ENCODE results near the gene ZNF609. TPM values are rescaled to one million over a fixed set of nuclear protein-coding genes. Genes with fewer than 3 reads are reported as not detected.

Gene ZNF609
- total and polyA plus RNA-seq, 3 donors from 2014 or later, result 48.7 to 75.8 (median 60.5) TPM

DNA sequence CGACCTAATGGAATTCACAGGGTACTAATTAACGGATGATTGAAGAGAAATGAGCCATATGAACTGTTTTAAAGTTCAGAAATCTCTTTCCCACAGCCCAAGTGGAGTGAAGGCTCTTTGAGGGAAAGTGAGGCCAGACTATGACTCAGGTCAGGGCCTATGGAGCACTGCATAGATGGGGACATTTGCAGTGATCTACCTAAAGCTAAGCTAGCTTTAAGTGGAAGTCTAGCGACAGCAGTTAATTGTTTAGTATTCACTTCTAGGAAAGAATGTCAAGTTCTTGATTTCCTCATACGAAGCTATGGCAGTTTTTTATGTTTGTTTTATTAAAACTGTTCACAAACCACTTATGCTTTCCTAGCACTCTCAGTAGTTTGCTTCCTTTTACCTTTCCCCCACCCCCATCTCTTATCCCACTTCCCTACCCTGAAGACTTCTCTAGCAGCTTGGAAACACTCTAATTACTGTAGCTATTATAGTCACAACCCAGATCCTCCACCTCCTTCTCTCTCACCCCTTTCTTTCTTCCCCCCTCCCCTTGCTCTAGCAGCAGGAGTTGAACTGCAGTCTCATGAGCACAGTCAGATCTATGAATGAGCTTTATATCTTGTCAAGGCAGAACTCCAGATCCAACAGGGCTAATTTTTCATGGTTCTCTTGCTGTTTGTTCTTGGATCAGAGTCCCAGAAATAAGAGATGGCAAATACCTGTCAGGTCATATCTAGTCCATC, 6.2 kb downstream of the ZNF609 start:
- Histone ChIP-seq H3K27me3 (no peaks in the 10 kb centered on the region), H3K36me3 (ENCODE audit: low read depth, missing control alignments) (no peaks in the 10 kb centered on the region), H3K9me3 (no peaks in the 10 kb centered on the region), H3K4me3 (no peak overlapping the region), H3K27ac (no peak overlapping the region), H3K4me1 (peaks cover 21% of the 10 kb centered on the region)
- DNase-seq, result no peak
- TF ChIP-seq, protein P1, sequence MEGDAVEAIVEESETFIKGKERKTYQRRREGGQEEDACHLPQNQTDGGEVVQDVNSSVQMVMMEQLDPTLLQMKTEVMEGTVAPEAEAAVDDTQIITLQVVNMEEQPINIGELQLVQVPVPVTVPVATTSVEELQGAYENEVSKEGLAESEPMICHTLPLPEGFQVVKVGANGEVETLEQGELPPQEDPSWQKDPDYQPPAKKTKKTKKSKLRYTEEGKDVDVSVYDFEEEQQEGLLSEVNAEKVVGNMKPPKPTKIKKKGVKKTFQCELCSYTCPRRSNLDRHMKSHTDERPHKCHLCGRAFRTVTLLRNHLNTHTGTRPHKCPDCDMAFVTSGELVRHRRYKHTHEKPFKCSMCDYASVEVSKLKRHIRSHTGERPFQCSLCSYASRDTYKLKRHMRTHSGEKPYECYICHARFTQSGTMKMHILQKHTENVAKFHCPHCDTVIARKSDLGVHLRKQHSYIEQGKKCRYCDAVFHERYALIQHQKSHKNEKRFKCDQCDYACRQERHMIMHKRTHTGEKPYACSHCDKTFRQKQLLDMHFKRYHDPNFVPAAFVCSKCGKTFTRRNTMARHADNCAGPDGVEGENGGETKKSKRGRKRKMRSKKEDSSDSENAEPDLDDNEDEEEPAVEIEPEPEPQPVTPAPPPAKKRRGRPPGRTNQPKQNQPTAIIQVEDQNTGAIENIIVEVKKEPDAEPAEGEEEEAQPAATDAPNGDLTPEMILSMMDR (IDR thresholded peaks at IDR 0.05), result no peak
- no peak for TF ChIP-seq POLR2A (IDR thresholded peaks at IDR 0.05)
- intact Hi-C loops (cut with DNase I; ENCODE audit: low total_unique reads), result no loop called here
- WGBS, 2 donors, result 72 to 77% methylated on average over 4 of the region's 4 CpGs

DNA sequence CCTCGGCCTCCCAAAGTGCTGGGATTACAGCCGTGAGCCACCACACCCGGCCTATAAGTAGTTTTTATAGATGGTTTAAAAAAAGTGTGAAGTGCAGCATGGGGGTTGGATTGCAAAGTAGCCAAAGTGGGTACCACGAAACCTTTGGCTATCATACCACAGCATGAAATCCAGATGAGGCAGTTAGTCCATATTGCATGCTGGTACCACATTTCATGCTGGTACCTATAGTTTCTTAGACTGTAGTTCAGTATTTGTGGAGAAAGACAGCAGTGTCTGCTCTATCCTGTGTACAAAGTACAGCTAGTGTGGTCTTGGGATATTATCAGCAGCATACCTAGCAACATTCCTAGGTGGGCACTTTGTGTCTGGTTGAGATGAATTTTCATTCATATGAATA, 11.8 kb downstream of the ZNF609 start:
- no peaks in the 10 kb centered on the region for H3K36me3 ChIP-seq (ENCODE audit: low read depth, missing control alignments)
- H3K4me3 ChIP-seq, result no peak overlapping the region
- no peaks in the 10 kb centered on the region for H3K4me1 ChIP-seq
- WGBS, 2 donors, result 92% methylated on average over 4 of the region's 4 CpGs
- H3K27me3 ChIP-seq, result no peaks in the 10 kb centered on the region
- DNase-seq, result no peak
- no peak overlapping the region for H3K27ac ChIP-seq
- TF ChIP-seq, protein P1 (IDR thresholded peaks at IDR 0.05), result no peak
- no peak for TF ChIP-seq POLR2A (IDR thresholded peaks at IDR 0.05)
- H3K9me3 ChIP-seq, result no peaks in the 10 kb centered on the region
- intact Hi-C loops (cut with DNase I; ENCODE audit: low total_unique reads), result no loop called here

DNA sequence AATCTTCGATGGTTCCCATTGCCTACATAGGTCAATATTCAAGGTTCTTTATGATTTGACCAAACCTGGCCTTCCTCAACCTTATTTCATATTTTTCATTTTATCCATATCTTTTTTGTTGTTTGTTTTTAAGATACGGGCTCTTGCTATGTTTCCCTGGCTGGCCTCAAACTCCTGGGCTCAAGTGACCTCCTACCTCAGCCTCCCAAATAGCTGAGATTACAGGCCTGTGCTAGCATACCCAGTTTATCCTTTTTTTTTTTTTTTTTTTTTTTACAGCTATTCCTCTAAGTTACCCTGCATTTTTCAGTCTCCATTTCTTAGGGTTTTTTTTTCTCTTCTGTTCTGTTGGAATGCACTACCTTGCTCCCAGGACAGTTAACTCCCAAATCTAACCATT, 14.5 kb downstream of the ZNF609 start:
- intact Hi-C loops (cut with DNase I; ENCODE audit: low total_unique reads), result no loop called here
- Histone ChIP-seq H3K4me1 (no peaks in the 10 kb centered on the region), H3K36me3 (ENCODE audit: low read depth, missing control alignments) (no peaks in the 10 kb centered on the region), H3K27ac (no peak overlapping the region), H3K27me3 (no peaks in the 10 kb centered on the region), H3K9me3 (no peaks in the 10 kb centered on the region), H3K4me3 (no peak overlapping the region)
- DNase-seq, result no peak
- no peak for TF ChIP-seq POLR2A (IDR thresholded peaks at IDR 0.05)
- TF ChIP-seq, protein P1 (IDR thresholded peaks at IDR 0.05), result no peak
- 83 to 92% methylated on average over 2 of the region's 2 CpGs for WGBS, 2 donors

DNA sequence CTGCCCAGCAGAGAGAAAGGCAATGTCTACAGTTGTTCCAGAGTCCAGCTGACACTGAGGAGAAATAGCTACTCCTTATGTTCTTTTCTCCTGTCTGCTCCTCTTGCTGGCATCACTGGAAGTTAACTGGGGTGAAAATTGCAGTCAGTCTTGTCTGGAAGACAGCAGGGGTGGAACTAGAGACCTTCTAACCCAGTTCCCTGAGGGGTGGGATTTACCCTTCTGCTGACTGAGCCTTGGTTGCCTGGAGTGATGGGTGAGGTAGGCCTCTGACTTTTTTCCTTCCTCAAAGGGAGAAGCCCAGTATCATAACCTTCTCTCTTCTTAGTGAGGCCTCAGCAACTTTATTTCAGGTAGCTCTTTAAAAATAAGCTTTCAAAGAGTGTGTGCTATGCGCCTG, 16.2 kb downstream of the ZNF609 start:
- H3K36me3 ChIP-seq (ENCODE audit: low read depth, missing control alignments), result no peaks in the 10 kb centered on the region
- H3K27ac ChIP-seq, result no peak overlapping the region
- H3K27me3 ChIP-seq, result no peaks in the 10 kb centered on the region
- 75 to 87% methylated on average over 1 of the region's 1 CpG for WGBS, 2 donors
- no peak for DNase-seq
- H3K4me1 ChIP-seq, result no peaks in the 10 kb centered on the region
- no peak overlapping the region for H3K4me3 ChIP-seq
- intact Hi-C loops (cut with DNase I; ENCODE audit: low total_unique reads), result no loop called here
- no peaks in the 10 kb centered on the region for H3K9me3 ChIP-seq
- no peak for TF ChIP-seq POLR2A (IDR thresholded peaks at IDR 0.05)
- TF ChIP-seq, protein P1 (IDR thresholded peaks at IDR 0.05), result no peak

DNA sequence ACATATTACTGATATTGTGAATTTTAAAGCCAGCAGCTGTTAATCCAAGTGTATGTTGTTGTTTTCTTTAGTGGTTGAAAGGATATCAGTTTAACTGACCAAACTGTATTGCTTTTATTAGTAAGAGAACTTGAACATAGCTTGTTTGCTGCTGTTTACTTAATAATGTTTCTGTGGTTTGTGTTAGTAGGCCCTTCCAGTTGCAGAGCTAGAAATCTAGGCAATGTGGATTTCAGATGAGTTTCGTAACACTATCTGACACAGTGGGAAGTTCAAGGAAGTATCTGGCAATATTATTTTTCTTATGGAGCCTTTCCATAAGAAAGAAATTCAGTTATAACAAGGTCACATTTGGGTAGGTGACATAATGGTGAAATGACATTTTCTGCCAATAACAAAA, 18.5 kb downstream of the ZNF609 start:
- H3K4me1 ChIP-seq, result no peaks in the 10 kb centered on the region

More for the DNA sequence above, 18.5 kb downstream of the ZNF609 start:
- Histone ChIP-seq H3K9me3 (no peaks in the 10 kb centered on the region), H3K27me3 (no peaks in the 10 kb centered on the region), H3K36me3 (ENCODE audit: low read depth, missing control alignments) (no peaks in the 10 kb centered on the region), H3K4me3 (no peak overlapping the region), H3K27ac (no peak overlapping the region)
- TF ChIP-seq, protein P1 (IDR thresholded peaks at IDR 0.05), result no peak
- TF ChIP-seq POLR2A (IDR thresholded peaks at IDR 0.05), result no peak
- WGBS, 2 donors, result 0% methylated on average over 1 of the region's 1 CpG
- intact Hi-C loops (cut with DNase I; ENCODE audit: low total_unique reads), result no loop called here
- no peak for DNase-seq
